ENCODE measurements around the gene HOXA9. TPM values are rescaled to one million over a fixed set of nuclear protein-coding genes. Genes with fewer than 3 reads are reported as not detected.

The HOXA9 gene
- total and polyA plus RNA-seq, 5 donors from 2014 or later, result 0.20 to 1.1 TPM; not detected in 3

DNA sequence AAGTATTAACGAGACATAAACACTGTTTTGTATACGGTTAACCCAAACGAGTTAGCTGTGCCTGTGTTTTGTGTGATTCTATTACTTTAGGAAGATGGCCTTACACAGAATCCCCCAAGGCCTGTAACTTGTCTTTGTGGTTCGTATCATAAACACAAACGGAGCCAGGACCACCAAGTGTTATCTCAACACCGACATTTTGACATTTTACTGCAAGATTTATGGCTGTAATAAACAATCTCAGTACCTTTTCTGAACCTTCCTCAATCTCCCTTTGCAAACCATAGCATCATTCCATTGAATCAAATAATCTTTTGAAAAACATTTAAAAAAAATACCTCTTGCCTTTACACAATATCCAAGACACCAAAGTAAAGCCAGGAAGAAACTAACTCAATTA is 32.4 kb downstream of the HOXA9 start:
- Histone ChIP-seq H3K9me3 (ENCODE audit: control insufficient read depth in 2 of 2, low read length in 2 of 2) (no peaks in the 10 kb centered on the region), H3K27ac (ENCODE audit: insufficient read depth, low read length, poor library complexity, severe bottlenecking) (no peak overlapping the region), H3K27me3 (ENCODE audit: control insufficient read depth, insufficient read depth, low read length) (peaks cover 39% of the 10 kb centered on the region), H3K36me3 (ENCODE audit: control insufficient read depth, insufficient read depth, low read length) (no peaks in the 10 kb centered on the region), H3K4me1 (ENCODE audit: control insufficient read depth, insufficient read depth, low read length, poor library complexity, severe bottlenecking) (peaks cover 3% of the 10 kb centered on the region), H3K4me3 (ENCODE audit: low read depth, low read length) (no peak overlapping the region)
- peaks cover 74% of the 10 kb centered on the region for H3K27me3 Mint-ChIP-seq
- H3K36me3 Mint-ChIP-seq, result no peaks in the 10 kb centered on the region
- no peak for ATAC-seq (ENCODE audit: low read depth in 2 of 2)
- H3K4me1 Mint-ChIP-seq, result peaks cover 0 to 7% (median 0%) of the 10 kb centered on the region in 4 donors
- H3K27ac Mint-ChIP-seq, result no peak overlapping the region
- H3K4me3 Mint-ChIP-seq, result no peak overlapping the region
- no peak for DNase-seq
- peaks cover 0 to 2% (median 0%) of the 10 kb centered on the region in 7 donors for H3K9me3 Mint-ChIP-seq

DNA sequence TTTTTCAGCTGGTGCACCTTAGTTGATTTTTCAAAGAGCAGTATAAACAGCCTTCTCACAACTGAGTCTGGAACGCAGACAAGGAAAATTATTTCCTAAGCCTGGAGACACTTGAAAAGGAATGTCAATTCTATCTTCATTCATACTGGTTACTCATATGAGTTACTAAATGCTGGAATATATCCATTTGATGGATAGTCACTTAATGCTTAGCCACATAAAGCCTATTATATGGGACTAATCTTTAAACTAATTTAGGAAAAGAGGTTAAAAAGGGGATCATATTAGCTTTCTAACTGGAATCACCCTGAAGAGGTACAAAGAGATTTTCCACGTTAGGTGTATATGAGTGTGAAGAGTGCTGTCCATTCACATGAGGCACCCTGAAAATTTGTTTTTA is 33.1 kb downstream of the HOXA9 start:
- Histone ChIP-seq H3K27me3 (ENCODE audit: control insufficient read depth, insufficient read depth, low read length) (peaks cover 40% of the 10 kb centered on the region), H3K4me1 (ENCODE audit: control insufficient read depth, insufficient read depth, low read length, poor library complexity, severe bottlenecking) (peaks cover 3% of the 10 kb centered on the region), H3K27ac (ENCODE audit: insufficient read depth, low read length, poor library complexity, severe bottlenecking) (no peak overlapping the region), H3K9me3 (ENCODE audit: control insufficient read depth in 2 of 2, low read length in 2 of 2) (no peaks in the 10 kb centered on the region), H3K36me3 (ENCODE audit: control insufficient read depth, insufficient read depth, low read length) (no peaks in the 10 kb centered on the region), H3K4me3 (ENCODE audit: low read depth, low read length) (no peak overlapping the region)
- no peak for ATAC-seq (ENCODE audit: low read depth in 2 of 2)
- Mint-ChIP-seq H3K36me3 (no peaks in the 10 kb centered on the region), H3K9me3 (peaks cover 0 to 4% (median 0%) of the 10 kb centered on the region in 7 donors), H3K27ac (no peak overlapping the region), H3K4me1 (peaks cover 0 to 7% (median 0%) of the 10 kb centered on the region in 4 donors), H3K27me3 (peaks cover 72% of the 10 kb centered on the region), H3K4me3 (peak overlapping the region in 2 of 4 donors; percentile 7 to 57)
- DNase-seq, result no peak

DNA sequence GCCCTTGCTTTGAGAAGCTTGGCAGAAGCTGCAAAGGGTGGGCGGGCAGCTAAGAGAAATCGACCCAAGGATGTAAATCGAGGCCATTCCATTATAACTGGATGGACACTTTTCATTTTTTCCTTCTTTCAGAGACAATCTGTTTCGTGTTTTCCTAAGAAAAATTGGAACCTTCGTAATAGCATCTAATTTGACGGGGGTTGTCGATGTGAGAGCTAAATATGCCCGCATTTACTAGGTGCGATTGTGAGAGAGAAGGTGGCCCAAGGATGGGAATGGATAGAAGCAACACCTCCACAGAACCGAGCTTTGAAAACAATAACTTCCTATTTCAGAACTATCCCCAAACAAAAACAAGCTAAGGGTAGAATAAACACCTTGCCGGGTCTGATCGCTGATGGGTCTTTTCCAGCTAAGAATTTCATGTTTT is 33.9 kb downstream of the HOXA9 start:
- DNase-seq (no peak), ATAC-seq (ENCODE audit: low read depth in 2 of 2) (no peak)
- Histone ChIP-seq H3K9me3 (ENCODE audit: control insufficient read depth in 2 of 2, low read length in 2 of 2) (no peaks in the 10 kb centered on the region), H3K27ac (ENCODE audit: insufficient read depth, low read length, poor library complexity, severe bottlenecking) (no peak overlapping the region), H3K27me3 (ENCODE audit: control insufficient read depth, insufficient read depth, low read length) (peaks cover 41% of the 10 kb centered on the region), H3K36me3 (ENCODE audit: control insufficient read depth, insufficient read depth, low read length) (no peaks in the 10 kb centered on the region), H3K4me3 (ENCODE audit: low read depth, low read length) (peak overlapping the region; percentile 43), H3K4me1 (ENCODE audit: control insufficient read depth, insufficient read depth, low read length, poor library complexity, severe bottlenecking) (peaks cover 3% of the 10 kb centered on the region)
- no peak overlapping the region for H3K27ac Mint-ChIP-seq
- H3K4me3 Mint-ChIP-seq, result peak overlapping the region; percentile 49 to 90 (median 70)
- H3K4me1 Mint-ChIP-seq, result peaks cover 0 to 7% (median 0%) of the 10 kb centered on the region in 4 donors
- H3K36me3 Mint-ChIP-seq, result no peaks in the 10 kb centered on the region
- H3K9me3 Mint-ChIP-seq, result peaks cover 0 to 4% (median 0%) of the 10 kb centered on the region in 7 donors
- peaks cover 66% of the 10 kb centered on the region for H3K27me3 Mint-ChIP-seq

DNA sequence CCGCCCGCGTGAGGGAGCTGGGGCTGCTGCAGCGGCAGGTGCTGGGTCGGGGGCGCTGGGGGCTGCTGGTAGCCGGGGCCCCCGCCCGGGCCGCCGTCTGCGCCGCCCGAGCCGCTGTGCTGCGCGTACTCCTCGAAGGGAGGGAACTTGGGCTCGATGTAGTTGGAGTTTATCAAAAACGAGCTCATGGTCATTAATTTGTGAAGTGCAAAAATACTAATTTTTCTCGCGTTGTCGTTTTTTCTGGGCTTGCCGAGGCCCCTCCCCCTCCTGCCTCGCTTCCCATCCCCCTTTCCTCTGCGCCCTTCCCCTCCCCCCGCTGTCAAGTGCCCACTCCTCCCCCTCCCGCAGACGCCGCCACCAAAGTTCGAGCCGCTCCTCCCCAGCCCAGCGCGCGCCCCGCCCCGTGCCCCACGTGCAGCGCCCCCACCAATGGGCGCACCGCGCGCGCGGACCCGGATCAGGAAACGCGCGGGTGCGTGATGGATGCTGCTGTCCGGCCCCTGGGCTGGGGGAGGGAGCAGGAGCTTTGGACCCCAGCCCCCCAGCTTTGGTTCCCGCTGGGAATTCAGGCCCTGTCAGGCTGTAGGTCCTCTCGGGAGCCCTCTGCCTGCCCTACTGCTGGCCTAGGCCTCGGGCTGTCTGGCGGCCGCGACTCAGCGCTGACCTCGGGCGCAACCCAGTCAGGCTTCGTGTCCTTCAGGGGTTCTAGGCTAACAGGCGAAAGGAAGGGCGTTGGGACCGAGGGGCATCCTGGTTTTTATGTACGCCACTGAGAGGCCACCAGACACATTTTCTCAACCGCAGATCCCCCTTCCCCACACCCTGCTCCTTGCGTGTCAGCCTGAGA is 34.6 kb downstream of the HOXA9 start, which contains the start of gene HOXA4:
HOXA4 (minus strand) TSS at position 218 of the 850 bp plus-strand sequence; CDS start at position 194, 24 bp downstream.
- Histone ChIP-seq H3K4me3 (ENCODE audit: low read depth, low read length) (peak within 1 kb of the TSS; percentile 43), H3K27me3 (ENCODE audit: control insufficient read depth, insufficient read depth, low read length) (peaks cover 35% of the 10 kb centered on the region), H3K9me3 (ENCODE audit: control insufficient read depth in 2 of 2, low read length in 2 of 2) (no peaks in the 10 kb centered on the region), H3K27ac (ENCODE audit: insufficient read depth, low read length, poor library complexity, severe bottlenecking) (peak within 1 kb of the TSS; percentile 53), H3K4me1 (ENCODE audit: control insufficient read depth, insufficient read depth, low read length, poor library complexity, severe bottlenecking) (peaks cover 3% of the 10 kb centered on the region), H3K36me3 (ENCODE audit: control insufficient read depth, insufficient read depth, low read length) (no peaks in the 10 kb centered on the region)
- Mint-ChIP-seq H3K27ac (peak within 1 kb of the TSS in 1 of 3 donors; percentile 78), H3K36me3 (no peaks in the 10 kb centered on the region), H3K27me3 (peaks cover 66% of the 10 kb centered on the region), H3K4me1 (peaks cover 0 to 7% (median 0%) of the 10 kb centered on the region in 4 donors), H3K9me3 (peaks cover 0 to 4% (median 0%) of the 10 kb centered on the region in 7 donors), H3K4me3 (peak within 1 kb of the TSS; percentile 49 to 90 (median 72))
- peak; percentile 78 to 93 for ATAC-seq (ENCODE audit: low read depth in 2 of 2)
- DNase-seq, result peak; percentile 64 to 77 (median 75)

DNA sequence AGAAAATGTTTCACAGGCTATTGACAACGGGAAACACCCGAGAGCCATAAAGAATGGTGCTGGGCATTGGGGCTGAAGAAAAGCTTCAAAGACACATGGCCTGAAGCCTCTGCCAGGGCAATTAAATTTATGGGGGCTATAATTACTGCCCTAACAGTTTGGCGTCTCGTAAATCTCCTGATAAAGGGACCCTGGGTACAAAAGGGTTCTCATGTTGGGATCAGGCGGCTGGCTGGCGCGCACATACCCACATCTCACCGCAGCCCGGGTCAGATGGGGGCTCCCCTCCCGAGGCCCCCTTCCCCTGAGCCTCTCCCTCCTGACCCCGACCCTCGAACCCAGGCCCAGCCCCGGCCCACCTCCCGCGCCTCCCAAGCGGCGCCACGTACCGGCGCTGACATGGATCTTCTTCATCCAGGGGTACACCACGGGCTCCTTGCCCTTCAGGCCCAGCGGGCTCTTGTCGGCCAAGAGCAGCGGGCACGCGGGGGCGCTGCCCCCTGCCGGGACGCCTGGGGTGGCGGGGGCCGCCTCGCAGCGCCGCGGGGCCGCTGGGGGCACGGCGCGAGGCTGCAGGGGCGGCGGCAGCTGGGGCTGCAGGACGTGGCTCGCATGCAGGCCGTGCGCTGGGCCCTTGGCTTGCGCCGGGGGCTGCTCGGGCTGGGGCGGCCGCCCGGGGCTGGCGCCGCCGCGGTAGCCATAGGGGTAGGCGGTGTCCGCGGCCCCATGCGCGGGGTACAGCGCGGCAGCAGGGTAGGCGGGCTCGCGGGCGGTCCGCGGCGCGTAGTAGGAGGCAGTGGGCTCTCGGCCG is 35.4 kb downstream of the HOXA9 start:
- H3K27me3 Mint-ChIP-seq, result peaks cover 66% of the 10 kb centered on the region
- no peaks in the 10 kb centered on the region for H3K36me3 Mint-ChIP-seq
- peak overlapping the region in 3 of 4 donors; percentile 23 to 77 (median 61) for H3K4me3 Mint-ChIP-seq
- no peak overlapping the region for H3K4me3 ChIP-seq (ENCODE audit: low read depth, low read length)
- peaks cover 3% of the 10 kb centered on the region for H3K4me1 ChIP-seq (ENCODE audit: control insufficient read depth, insufficient read depth, low read length, poor library complexity, severe bottlenecking)
- H3K27ac ChIP-seq (ENCODE audit: insufficient read depth, low read length, poor library complexity, severe bottlenecking), result no peak overlapping the region
- peaks cover 0 to 4% (median 0%) of the 10 kb centered on the region in 7 donors for H3K9me3 Mint-ChIP-seq
- peaks cover 29% of the 10 kb centered on the region for H3K27me3 ChIP-seq (ENCODE audit: control insufficient read depth, insufficient read depth, low read length)
- H3K9me3 ChIP-seq (ENCODE audit: control insufficient read depth in 2 of 2, low read length in 2 of 2), result no peaks in the 10 kb centered on the region
- H3K4me1 Mint-ChIP-seq, result peaks cover 0 to 7% (median 0%) of the 10 kb centered on the region in 4 donors
- H3K27ac Mint-ChIP-seq, result no peak overlapping the region
- DNase-seq (no peak), ATAC-seq (ENCODE audit: low read depth in 2 of 2) (peak in 1 of 2 donors; percentile 7)
- H3K36me3 ChIP-seq (ENCODE audit: control insufficient read depth, insufficient read depth, low read length), result no peaks in the 10 kb centered on the region

DNA sequence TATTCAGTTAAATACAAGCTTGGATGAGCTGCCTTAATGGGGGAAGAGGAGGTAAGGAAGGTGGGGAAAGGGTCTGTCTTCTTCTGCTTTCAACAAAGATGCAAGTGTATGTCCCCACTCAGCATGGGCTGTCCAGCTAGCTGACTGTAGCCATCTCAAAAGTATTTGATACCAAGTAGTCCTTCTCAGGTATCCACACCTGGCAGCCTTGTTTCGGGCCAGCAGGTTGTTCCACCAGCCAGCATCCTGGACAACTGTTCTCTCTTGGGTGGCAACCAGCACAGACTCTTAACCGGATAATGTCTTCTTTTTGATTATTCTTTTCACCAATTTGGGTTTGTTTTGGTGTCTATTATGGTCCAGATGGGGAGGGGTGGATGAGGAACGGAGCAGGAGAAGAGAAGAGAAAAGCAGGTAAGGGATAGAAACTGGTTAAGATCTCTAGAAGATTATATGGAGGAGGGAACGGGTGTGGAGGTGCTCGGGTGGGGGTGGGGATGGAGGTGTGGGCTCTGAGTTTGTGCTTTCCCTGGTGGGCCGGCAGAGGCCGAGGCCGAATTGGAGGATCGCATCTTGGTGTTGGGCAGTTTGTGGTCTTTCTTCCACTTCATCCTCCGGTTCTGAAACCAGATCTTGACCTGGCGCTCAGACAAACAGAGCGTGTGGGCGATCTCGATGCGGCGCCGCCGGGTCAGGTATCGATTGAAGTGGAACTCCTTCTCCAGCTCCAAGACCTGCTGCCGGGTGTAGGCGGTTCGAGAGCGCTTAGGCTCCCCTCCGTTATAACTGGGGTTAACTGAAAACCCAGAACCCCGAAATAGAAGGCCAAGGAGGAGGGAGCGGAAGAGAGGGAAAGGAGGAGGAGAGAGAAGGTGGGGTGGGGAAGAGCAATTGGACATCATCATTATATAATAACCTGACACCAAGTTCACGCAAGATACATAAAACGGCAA is 36.3 kb downstream of the HOXA9 start:
- Mint-ChIP-seq H3K27me3 (peaks cover 63% of the 10 kb centered on the region), H3K36me3 (no peaks in the 10 kb centered on the region), H3K27ac (peak overlapping the region in 1 of 3 donors; percentile 80), H3K4me3 (peak overlapping the region; percentile 23 to 77 (median 62)), H3K9me3 (peaks cover 0 to 4% (median 0%) of the 10 kb centered on the region in 7 donors), H3K4me1 (peaks cover 0 to 7% (median 0%) of the 10 kb centered on the region in 4 donors)
- H3K4me1 ChIP-seq (ENCODE audit: control insufficient read depth, insufficient read depth, low read length, poor library complexity, severe bottlenecking), result peaks cover 3% of the 10 kb centered on the region
- ATAC-seq (ENCODE audit: low read depth in 2 of 2), result no peak
- H3K27me3 ChIP-seq (ENCODE audit: control insufficient read depth, insufficient read depth, low read length), result peaks cover 24% of the 10 kb centered on the region
- H3K9me3 ChIP-seq (ENCODE audit: control insufficient read depth in 2 of 2, low read length in 2 of 2), result no peaks in the 10 kb centered on the region
- no peaks in the 10 kb centered on the region for H3K36me3 ChIP-seq (ENCODE audit: control insufficient read depth, insufficient read depth, low read length)
- DNase-seq, result no peak
- H3K27ac ChIP-seq (ENCODE audit: insufficient read depth, low read length, poor library complexity, severe bottlenecking), result no peak overlapping the region
- H3K4me3 ChIP-seq (ENCODE audit: low read depth, low read length), result no peak overlapping the region

All from CD4-positive, CD25-positive, alpha-beta regulatory T cell (primary cell).